CD4-positive, alpha-beta T cell treated with Interleukin-17A for 1 hour (primary cell): ENCODE data around the gene ANK3.

Experiments
- DNase-seq: peaks from one replicate; pipeline ENCODE4 v3.0.0-alpha.2; 2020

Gene ANK3

DNA sequence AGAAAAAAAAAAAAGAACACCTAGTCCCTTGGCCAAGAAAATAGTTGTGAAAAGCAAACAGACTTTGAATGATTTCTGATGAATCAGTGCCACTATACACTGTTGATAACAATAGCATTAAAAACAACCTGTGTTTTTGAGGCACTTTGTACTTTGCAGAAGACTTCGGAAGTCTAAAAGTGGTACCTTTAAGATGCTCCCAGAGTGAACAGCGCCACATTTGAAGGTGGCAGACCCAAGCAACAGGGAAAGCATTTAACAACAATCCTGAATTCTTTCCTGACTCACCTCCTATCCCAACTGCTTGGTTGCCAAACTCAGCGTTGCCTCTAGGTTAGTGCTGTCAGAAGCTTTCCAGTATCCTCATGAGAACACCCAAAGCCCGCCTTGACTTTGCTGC is 380.9 kb downstream of the ANK3 start:
- DNase-seq, result no peak

DNA sequence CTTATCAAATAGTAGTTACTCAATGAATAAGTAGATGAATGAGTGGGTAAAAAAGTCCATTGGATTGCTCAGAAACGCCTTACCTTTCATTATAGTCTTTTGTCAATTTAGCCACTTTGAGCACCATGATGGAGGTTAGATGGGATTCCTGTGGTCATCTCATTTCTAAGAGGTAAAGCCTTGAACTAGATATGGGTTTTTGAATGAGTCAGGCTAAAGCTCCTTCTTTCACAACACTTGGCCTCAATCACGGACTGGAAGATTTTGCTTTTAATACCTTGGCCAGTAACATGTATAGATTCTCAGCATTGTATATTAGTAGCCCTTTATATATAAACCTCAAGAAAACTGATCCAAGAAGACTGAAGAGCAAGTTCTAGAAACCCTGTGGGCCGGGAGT is 383.6 kb downstream of the ANK3 start:
- no peak for DNase-seq

DNA sequence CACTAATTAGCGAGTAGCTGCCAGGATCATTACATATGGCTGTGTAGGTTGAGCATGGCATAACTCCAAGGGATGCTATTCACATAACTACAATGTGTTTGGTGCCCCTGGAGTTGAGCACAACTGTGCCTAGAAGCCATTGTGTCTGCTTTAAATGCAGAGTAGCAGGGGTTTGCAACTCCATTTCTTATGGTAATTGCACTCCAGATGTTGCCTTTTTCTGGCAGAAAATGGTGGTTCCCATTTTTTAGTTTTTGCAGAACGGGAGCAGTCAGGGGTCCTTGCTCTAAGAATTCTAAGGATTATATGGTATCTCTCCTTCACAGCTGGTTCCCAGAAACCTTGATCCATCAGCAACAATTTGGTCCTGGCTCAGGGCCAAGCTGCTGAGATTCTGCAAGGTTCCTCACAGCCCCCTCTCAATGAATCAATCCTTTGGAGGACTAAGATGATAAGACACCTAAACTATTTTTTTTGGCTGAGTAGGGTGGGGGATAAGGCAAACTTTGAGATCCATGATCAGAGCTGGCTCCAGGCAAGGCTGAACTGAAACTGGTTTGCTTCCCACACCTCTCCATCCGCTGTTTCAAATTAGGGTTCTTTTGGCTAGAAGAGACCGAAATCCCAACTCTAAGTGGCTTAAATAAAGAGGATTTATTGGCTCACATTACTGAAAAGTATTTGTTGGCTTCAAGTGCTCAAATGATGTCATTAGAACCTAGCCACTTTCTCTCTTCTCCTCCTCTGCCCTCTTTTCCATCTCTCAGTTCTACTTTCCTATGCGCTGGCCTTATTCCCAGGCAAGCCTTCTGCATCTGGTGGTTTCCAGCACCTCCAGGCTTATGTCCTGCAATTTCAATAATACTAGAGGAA is 385.8 kb downstream of the ANK3 start:
- no peak for DNase-seq

DNA sequence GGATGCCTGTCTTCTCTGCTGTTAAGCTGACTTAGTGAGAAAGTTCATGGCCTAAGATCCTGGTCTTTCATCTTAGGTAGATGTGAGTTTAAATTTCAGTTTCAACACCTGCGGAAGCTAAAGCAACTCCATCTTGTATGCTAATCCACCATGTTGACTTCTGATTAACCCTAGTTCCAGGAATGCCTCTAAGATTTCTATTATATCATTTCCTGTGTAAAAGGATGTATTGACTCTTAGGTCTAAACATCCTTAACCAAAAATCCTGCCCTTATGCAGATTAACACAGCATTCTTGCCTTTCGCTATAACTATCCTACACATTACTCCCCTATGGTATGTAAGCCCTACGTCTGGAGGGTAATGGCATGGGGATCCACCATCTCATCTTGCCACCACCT is 388.9 kb downstream of the ANK3 start:
- DNase-seq, result no peak

DNA sequence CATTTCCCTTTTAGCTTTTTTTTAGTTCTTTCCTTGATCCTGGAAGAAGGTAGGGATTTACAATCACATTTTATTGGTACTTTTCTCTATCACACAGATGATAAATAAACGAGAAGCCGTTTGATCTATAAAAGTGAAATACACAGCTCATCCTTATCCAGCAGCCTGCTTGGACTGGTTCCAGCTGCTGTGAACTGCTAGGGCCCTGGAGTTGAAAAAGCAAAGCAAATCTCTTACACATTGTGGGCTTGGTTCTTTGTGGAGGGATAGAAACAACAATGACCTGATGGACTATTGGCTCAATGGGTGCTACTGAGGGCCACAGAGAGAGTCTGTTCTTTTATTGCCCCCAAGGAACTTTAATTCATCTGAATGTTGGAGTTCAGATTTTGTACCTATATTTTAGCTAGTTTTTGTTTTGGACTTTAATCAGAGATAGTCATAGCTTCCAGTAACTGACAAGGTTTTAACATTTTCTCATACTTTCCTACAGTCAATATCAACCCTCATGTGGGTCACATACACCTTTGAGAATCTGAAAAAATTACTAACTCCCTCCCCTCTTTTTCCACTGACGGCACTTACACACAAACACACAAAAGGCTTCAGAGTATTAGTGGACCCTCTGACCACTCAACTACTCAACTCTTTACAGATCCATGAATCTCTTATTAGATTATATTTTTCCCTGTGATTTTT is 391.7 kb downstream of the ANK3 start:
- DNase-seq, result no peak

DNA sequence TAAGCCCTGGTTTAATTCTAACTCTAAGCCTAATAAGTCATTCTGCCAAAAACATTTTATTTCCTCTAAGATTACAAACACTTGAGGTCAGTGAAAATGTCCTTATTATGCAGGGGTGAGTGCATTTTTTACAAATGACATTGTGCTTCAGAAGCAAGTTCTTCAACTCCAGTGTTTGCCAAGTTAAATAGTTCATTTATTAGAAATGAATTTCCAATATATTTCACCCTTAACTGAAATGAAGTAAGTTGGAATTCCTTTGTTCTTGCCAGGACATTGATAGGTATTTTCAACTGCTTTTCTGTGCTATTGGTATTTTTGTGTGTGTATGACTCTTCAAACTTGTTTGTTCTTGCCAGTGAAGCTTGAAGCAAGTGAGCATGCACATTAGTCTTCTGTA is 393.8 kb downstream of the ANK3 start:
- DNase-seq, result no peak

DNA sequence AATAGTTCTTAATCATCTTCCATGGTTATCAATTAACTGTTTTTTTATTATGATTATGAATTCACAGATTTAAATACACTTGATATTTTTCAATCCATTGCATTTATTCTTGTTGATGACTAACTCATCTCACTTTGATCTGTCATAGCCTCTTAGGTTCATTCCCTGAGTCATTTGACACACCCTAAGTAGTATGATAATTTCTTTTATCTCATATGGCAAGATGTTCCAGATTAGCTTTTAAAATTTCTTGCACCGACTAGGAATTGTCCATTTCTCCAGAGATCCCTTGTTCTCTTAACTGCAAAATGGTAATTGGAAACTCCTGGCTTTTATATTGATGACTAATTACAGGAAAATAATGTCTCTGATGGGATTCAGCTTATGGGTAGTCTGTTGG is 395.7 kb downstream of the ANK3 start:
- DNase-seq, result no peak

DNA sequence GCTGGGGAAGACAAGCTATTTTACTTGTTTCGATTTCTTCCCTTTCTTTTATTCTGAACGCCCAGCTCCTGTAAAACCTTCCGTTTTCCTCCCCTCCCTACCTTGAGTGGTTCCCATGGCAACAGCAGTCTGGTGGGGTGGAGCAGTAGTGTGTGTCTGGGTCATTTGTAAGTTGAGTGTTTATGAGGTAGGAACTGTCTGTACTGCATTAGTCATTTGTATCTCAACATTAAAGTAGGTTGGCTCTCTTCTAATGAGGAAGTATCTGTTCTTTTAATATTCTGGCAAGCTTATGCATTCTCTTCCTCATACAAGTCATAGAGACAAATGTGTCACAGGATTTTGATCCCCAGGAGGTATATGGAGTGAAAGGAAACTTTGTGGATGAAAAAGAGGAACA is 398.0 kb downstream of the ANK3 start:
- peak; percentile 28 for DNase-seq

DNA sequence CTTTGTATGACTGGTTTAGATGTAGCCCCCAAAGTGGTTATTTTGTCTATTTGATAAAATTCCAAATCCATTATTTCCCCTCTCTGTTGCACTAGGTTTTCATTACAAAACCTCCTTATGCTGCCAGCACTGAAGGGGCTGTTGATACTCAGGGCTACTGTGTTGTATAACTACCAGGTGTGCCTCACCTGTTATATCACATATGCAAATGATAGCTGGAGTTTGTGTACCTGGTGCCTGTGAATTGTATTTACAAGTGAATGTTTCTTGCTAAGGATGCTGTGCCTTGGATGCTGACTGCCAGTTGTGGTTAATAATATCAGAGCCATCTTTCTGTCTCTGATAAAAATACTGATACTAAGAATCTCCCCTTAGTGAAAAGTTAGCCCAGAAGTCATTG is 398.6 kb downstream of the ANK3 start:
- no peak for DNase-seq

DNA sequence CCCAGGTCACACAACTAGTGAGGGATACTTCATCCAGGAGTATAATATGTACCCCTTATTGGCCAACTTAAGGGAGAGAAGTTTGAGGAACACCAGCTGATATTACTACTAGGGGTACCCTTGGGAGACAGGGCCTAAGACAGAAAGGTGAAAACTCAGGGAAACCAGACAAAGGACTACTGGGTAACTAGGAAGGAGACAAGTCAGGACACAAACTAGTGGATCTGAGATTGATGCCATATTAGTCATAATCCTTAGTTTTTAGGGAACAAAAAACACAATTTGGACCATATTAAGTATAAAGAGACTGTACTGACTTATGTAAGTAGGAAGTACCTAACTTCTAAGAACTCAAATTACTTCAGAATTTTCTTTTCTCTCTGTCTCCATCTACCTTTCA is 404.0 kb downstream of the ANK3 start:
- DNase-seq, result no peak

DNA sequence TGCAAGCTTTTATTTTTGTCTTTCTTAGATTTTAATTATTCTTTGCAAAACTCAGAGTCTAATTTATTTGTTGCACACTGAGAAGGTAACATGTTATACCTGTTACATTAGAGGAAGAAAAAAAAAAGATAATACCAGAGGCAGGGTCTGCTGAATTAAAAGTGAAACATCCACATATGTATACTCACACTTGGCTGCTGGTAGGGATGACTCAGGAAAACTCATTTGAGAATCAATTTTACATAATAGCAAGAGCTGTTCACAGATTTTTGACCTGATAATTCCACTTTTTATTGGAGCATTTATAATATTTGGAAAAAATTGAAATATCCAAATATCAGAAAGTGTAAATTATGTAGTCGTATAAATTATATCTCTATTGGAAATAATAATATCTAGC is 405.3 kb downstream of the ANK3 start:
- no peak for DNase-seq

DNA sequence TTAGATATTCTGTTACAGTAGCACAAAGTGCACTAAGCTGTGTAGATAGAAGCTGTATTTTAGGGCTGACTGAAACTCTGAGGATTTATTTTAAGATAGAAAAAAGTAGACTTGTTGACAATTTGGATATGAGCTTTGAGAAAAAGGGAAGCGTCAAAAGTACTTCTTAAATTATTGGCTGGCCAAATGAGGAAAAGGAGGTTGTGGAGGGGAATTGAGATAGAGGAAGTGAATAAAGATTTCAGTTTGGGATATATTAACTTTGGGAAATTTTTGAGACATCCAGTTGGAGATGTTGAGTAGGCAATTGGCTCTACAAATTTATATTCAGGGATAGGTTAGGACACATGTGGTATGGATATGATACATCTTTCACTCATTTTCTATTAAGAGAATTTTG is 409.3 kb downstream of the ANK3 start:
- DNase-seq, result no peak

DNA sequence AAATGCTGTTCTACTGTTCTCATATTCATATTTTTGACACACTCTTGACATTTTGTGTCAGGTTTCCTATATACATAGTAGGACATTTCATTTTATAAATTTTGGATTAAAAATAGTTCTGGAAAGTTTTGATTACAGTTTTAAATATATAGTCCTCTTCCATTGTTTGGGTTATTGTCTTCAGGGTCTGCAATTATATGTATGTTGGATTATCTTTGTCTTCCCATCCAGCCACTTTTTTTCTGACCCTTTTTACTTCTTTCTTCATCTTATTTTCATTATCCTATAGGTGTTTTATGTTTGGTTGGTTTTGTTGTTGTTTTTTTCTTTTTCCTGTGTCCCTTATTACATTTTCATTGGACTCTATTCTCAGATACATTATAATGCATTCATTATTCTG is 412.2 kb downstream of the ANK3 start:
- DNase-seq, result no peak

DNA sequence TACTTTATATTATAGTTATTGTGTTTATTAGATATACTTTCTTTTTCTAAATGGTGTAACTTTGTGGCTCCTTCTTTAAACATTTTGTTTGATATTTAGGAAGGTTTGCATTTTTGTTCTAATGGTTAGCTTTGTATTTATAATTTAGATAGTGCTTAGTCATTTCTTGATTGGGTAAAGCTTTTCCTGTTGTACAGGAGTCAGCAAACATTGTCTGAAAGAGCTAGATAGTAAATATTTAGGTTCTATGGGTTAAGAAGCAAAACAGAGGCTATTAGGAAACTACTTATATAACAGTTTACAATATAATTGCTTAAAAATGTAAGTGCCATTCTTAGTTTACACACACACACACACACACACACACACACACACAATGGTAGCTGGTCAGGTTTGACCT is 412.8 kb downstream of the ANK3 start:
- DNase-seq, result no peak
